Stomach (tissue), 9 donors: ENCODE results near the gene LRCH3. TPM values are rescaled to one million over a fixed set of nuclear protein-coding genes. Genes with fewer than 3 reads are reported as not detected.

Experiments
- DNase-seq, 2 donors: peaks; one replicate each; pipeline versions ENCODE4 v3.0.0 to v3.0.0-alpha.2; 2013 to 2019
- H3K27ac ChIP-seq, 5 donors: fragments of 200-600 bp in 4 of 5; sonication (generic) in 4 of 5; one replicate each; pipeline ENCODE4 v1.5.1; 2013 to 2019; ENCODE audit warnings: mild to moderate bottlenecking in 1 of 5, moderate library complexity in 1 of 5
- H3K27me3 ChIP-seq, 3 donors: fragments of 200-600 bp; sonication (generic); one replicate each; pipeline ENCODE4 v1.5.1; 2017 to 2019; ENCODE audit warnings: mixed run types in 1 of 3
- H3K36me3 ChIP-seq, 4 donors: fragments of 200-600 bp; sonication (generic); 1 replicate in 3 of 4; 2 replicates in 1 of 4; pipeline ENCODE4 v1.5.1; 2016 to 2019
- H3K4me1 ChIP-seq, 4 donors: fragments of 200-600 bp; sonication (generic); one replicate each; pipeline ENCODE4 v1.5.1; 2016 to 2019
- H3K4me3 ChIP-seq, 4 donors: fragments of 200-600 bp; sonication (generic) in 3 of 4; one replicate each; pipeline ENCODE4 v1.5.1; 2016 to 2019; ENCODE audit warnings: mild to moderate bottlenecking in 1 of 4
- H3K9me3 ChIP-seq, 4 donors: fragments of 200-600 bp; sonication (generic); one replicate each; pipeline ENCODE4 v1.5.1; 2016 to 2019
- EP300 ChIP-seq: sonication (generic); formaldehyde crosslinking; IDR thresholded peaks from one replicate; pipeline ENCODE4 v1.6.1; 2017; ENCODE audit warnings: antibody characterized with exemption
- POLR2A ChIP-seq, 4 donors: fragments of 450-650 bp; IDR thresholded peaks; one replicate each; pipeline ENCODE4 v1.6.1; 2016; ENCODE audit warnings: antibody characterized with exemption in 4 of 4, control low read depth in 2 of 4, mild to moderate bottlenecking in 1 of 4, moderate library complexity in 1 of 4
- POLR2AphosphoS5 ChIP-seq, 3 donors: sonication (generic); formaldehyde crosslinking; IDR thresholded peaks; one replicate each; pipeline ENCODE4 v1.6.1; 2016; ENCODE audit warnings: antibody characterized with exemption in 3 of 3
- WGBS, 5 donors: extraction: QIAGEN DNeasy Blood & Tissue Kit in 3 of 5; methylation state at CpG; one replicate each; pipeline versions ENCODE4 v1.1.5 to v1.1.7; 2013 to 2018; 5-methylcytosine and 5-hydroxymethylcytosine counted together
- intact Hi-C: fragments of 100-400 bp; cut with DNase I; formaldehyde crosslinking; loops from one replicate; pipeline ENCODE4 v1.15.1; 2023; ENCODE audit warnings: low total_unique reads
- polyA plus RNA-seq, 3 donors: library from polyadenylated mRNA; stranded (reverse); fragments of 200-250 nt; gene quantifications; one replicate each; pipeline ENCODE4 v1.2.3, GENCODE V29; 2013
- total RNA-seq, 5 donors: library from RNA; depleted of rRNA; stranded (reverse); fragments of >200 nt; gene quantifications; one replicate each; pipeline versions ENCODE4 v1.1.0 to v1.2.3, GENCODE V29; 2014 to 2016
- TF ChIP-seq, protein P1 (sequence below), 7 experiments: fragments of 450-650 bp in 4 of 7; fragments of 200-600 bp in 3 of 7; sonication (generic) in 3 of 7; IDR thresholded peaks; one replicate each; pipeline ENCODE4 v1.5.1; 2016 to 2019; ENCODE audit warnings: antibody characterized with exemption in 7 of 7, control low read depth in 2 of 7, mild to moderate bottlenecking in 1 of 7
- donor health status: healthy with polysubstance abuse.
- donor health status: Bipolar disorder and iron deficiency.
- donor health status: healthy.

LRCH3 gene
- total and polyA plus RNA-seq, 8 donors, result 5.9 to 117 (median 36.7) TPM

DNA sequence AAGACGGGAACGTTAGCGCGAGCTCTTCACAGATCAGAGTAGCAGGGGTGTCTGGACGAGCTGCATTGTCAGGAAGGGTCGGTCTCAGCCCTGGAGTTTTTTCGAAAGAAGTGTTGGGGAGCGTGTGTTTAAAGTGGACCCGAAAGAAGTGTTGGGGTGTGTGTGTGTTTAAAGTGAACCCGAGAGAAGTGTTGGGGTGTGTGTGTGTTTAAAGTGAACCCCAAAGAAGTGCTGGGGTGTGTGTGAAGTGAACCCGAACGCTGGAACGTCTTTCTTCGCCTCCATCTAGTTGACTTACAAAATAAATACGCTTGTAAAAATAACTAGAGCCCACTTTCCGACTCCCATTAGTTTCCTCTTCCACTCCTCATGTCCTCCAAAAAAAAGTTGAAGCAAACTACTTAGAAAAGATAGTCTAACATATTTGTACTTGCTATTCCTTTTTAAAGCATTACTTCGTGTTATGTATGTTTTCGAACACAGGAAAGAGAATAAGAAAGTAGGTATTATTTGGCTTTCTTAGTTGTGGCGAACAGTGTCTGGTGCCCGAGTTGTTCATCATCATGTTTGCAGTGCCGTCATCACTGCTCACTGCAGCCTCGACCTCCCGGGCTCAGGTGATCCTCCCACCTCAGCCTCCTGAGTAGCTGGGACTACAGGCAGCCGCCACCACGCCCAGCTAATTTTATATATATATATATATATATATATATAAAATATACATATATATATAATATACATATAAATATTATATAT is 1.0 kb downstream of the LRCH3 start:
- no peak for TF ChIP-seq POLR2AphosphoS5 (IDR thresholded peaks at IDR 0.05)
- TF ChIP-seq, protein P1, sequence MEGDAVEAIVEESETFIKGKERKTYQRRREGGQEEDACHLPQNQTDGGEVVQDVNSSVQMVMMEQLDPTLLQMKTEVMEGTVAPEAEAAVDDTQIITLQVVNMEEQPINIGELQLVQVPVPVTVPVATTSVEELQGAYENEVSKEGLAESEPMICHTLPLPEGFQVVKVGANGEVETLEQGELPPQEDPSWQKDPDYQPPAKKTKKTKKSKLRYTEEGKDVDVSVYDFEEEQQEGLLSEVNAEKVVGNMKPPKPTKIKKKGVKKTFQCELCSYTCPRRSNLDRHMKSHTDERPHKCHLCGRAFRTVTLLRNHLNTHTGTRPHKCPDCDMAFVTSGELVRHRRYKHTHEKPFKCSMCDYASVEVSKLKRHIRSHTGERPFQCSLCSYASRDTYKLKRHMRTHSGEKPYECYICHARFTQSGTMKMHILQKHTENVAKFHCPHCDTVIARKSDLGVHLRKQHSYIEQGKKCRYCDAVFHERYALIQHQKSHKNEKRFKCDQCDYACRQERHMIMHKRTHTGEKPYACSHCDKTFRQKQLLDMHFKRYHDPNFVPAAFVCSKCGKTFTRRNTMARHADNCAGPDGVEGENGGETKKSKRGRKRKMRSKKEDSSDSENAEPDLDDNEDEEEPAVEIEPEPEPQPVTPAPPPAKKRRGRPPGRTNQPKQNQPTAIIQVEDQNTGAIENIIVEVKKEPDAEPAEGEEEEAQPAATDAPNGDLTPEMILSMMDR (IDR thresholded peaks at IDR 0.05), result no peak
- TF ChIP-seq EP300, result no peak
- no peak for TF ChIP-seq POLR2A (IDR thresholded peaks at IDR 0.05)
- peaks cover 10 to 50% (median 28%) of the 10 kb centered on the region in 4 donors for H3K4me1 ChIP-seq
- WGBS, 5 donors, result 16 to 19% (median 18%) methylated on average over 23 to 25 of the region's 25 CpGs
- DNase-seq, result peak in 1 of 2 donors; percentile 38
- no peaks in the 10 kb centered on the region for H3K36me3 ChIP-seq
- intact Hi-C loops, result no loop called here
- H3K4me3 ChIP-seq, result peak overlapping the region; percentile 57 to 81 (median 74)
- H3K27me3 ChIP-seq, result no peaks in the 10 kb centered on the region
- H3K9me3 ChIP-seq, result no peaks in the 10 kb centered on the region
- peak overlapping the region; percentile 84 to 98 (median 94) for H3K27ac ChIP-seq

DNA sequence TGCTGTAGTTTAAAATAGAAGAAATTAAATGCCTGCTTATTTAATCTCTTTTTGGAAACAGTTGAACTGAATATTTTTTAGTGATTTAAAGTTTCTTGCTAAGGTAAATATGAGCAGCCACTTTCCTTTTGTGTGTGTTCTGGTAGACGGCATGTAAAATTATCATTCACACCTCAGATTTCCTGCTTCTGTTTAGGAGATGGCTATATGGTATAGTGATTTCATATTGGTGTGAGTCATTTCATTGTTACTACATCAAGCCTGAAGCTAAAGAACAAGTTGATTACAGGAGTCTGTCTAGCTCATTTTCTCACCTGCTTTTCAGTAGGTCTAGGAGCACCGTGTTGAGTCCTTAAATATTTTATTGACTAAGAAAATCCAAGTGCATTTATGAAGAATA is 2.2 kb downstream of the LRCH3 start:
- peak overlapping the region in 2 of 5 donors; percentile 14 to 48 for H3K27ac ChIP-seq
- peak overlapping the region in 1 of 4 donors; percentile 57 for H3K4me3 ChIP-seq
- H3K4me1 ChIP-seq, result peaks cover 6 to 49% (median 26%) of the 10 kb centered on the region in 4 donors
- intact Hi-C loops, result no loop called here
- H3K27me3 ChIP-seq, result no peaks in the 10 kb centered on the region
- no peaks in the 10 kb centered on the region for H3K9me3 ChIP-seq
- 16 to 24% (median 21%) methylated on average over 2 of the region's 2 CpGs for WGBS, 5 donors
- peak in 1 of 2 donors; percentile 39 for DNase-seq
- no peaks in the 10 kb centered on the region for H3K36me3 ChIP-seq
- TF ChIP-seq POLR2A (IDR thresholded peaks at IDR 0.05), result no peak
- TF ChIP-seq POLR2AphosphoS5 (IDR thresholded peaks at IDR 0.05), result no peak
- TF ChIP-seq EP300, result no peak
- TF ChIP-seq, protein P1 (IDR thresholded peaks at IDR 0.05), result no peak

DNA sequence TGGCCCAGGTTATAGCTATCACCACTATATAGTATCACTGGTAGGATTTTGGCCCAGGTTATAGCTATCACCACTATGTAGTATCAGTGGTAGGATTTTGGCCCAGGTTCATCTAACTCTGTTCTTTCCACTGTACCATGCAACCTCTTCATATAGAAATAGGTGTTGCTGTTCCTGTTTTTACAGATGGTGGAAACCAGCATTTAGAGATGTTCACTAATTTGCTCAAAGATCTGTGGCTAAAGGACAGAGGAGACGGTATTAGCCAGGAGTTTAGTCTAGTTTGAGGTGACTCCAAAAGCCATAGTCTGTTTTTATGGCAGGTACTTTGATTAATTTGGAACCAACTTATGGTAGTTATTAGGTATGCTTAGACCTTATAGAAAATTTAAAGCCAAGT is 3.1 kb downstream of the LRCH3 start:
- Histone ChIP-seq H3K27me3 (no peaks in the 10 kb centered on the region), H3K36me3 (no peaks in the 10 kb centered on the region), H3K4me1 (peaks cover 11 to 57% (median 30%) of the 10 kb centered on the region in 4 donors), H3K27ac (no peak overlapping the region), H3K4me3 (no peak overlapping the region), H3K9me3 (no peaks in the 10 kb centered on the region)
- TF ChIP-seq EP300 (no peak), POLR2AphosphoS5 (IDR thresholded peaks at IDR 0.05) (no peak), POLR2A (IDR thresholded peaks at IDR 0.05) (no peak)
- TF ChIP-seq, protein P1 (IDR thresholded peaks at IDR 0.05), result no peak
- no peak for DNase-seq
- intact Hi-C loops, result no loop called here
- 88 to 100% (median 96%) methylated on average over 1 of the region's 1 CpG for WGBS, 5 donors

DNA sequence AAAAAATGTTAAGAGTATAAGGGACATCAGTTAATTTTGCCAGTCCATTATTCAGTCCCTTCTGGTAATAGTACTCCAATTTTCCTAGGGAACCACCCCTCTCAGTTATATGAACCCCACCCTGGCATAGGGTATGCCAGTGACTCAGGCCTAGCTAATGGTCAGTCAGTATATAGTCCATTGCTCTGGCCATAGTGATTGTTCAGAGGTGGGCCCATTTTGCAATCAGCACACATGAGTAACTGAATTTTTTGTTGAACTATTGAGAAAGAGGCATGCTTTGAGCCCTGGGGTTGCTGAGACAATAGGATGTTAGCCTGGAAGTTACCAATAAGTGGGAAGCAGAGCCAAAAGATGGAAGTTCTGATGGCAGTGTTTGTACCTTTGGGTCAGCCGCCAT is 4.1 kb downstream of the LRCH3 start:
- TF ChIP-seq POLR2A (IDR thresholded peaks at IDR 0.05), result no peak
- no peak for TF ChIP-seq EP300
- TF ChIP-seq, protein P1 (IDR thresholded peaks at IDR 0.05), result no peak
- TF ChIP-seq POLR2AphosphoS5 (IDR thresholded peaks at IDR 0.05), result no peak
- H3K27ac ChIP-seq, result peak overlapping the region in 1 of 5 donors; percentile 23
- H3K27me3 ChIP-seq, result no peaks in the 10 kb centered on the region
- WGBS, 5 donors, result 96 to 100% (median 98%) methylated on average over 1 of the region's 1 CpG
- H3K9me3 ChIP-seq, result no peaks in the 10 kb centered on the region
- peaks cover 14 to 64% (median 34%) of the 10 kb centered on the region in 4 donors for H3K4me1 ChIP-seq
- no peak for DNase-seq
- intact Hi-C loops, result no loop called here
- no peaks in the 10 kb centered on the region for H3K36me3 ChIP-seq
- no peak overlapping the region for H3K4me3 ChIP-seq
